Smooth muscle cell (in vitro differentiated cells): ENCODE results near the gene ARF3. TPM values are rescaled to one million over a fixed set of nuclear protein-coding genes. Genes with fewer than 3 reads are reported as not detected.
A peak's percentile ranks its signal among the peaks of the same experiment; 100 is the strongest.

Experiments
- DNase-seq: peaks from one replicate; lab custom pipeline; 2025; ENCODE audit not compliant: unreplicated experiment; lab: John Stamatoyannopoulos, UW
- H2AFZ ChIP-seq: fragments of 200-600 bp; sonication (generic); 2 replicates; pipeline ENCODE4 v1.6.0; 2016; ENCODE audit warnings: antibody characterized with exemption, low read depth, mild to moderate bottlenecking
- H3F3A ChIP-seq: fragments of 200-600 bp; sonication (generic); 2 replicates; pipeline ENCODE4 v1.6.0; 2017; ENCODE audit warnings: antibody characterized with exemption, low read depth
- H3K27ac ChIP-seq: fragments of 200-600 bp; sonication (generic); 2 replicates; pipeline ENCODE4 v1.5.1; 2016; ENCODE audit warnings: low read depth, mild to moderate bottlenecking
- H3K27me3 ChIP-seq: fragments of 200-600 bp; sonication (generic); 2 replicates; pipeline ENCODE4 v1.6.1; 2016; ENCODE audit warnings: low read depth, mild to moderate bottlenecking
- H3K36me3 ChIP-seq: fragments of 200-600 bp; sonication (generic); 2 replicates; pipeline ENCODE4 v1.5.1; 2016; ENCODE audit warnings: low read depth
- H3K4me1 ChIP-seq: fragments of 200-600 bp; sonication (generic); 2 replicates; pipeline ENCODE4 v1.5.1; 2016; ENCODE audit warnings: low read depth
- H3K4me2 ChIP-seq: fragments of 200-600 bp; sonication (generic); 2 replicates; pipeline ENCODE4 v1.6.0; 2016; ENCODE audit warnings: mild to moderate bottlenecking
- H3K4me3 ChIP-seq: fragments of 200-600 bp; sonication (generic); 2 replicates; pipeline ENCODE4 v1.5.1; 2016; ENCODE audit warnings: mild to moderate bottlenecking
- H3K79me2 ChIP-seq: fragments of 200-600 bp; sonication (generic); 2 replicates; pipeline ENCODE4 v1.6.0; 2016; ENCODE audit warnings: low read depth, mild to moderate bottlenecking
- H3K9ac ChIP-seq: fragments of 200-600 bp; sonication (generic); 2 replicates; pipeline ENCODE4 v1.6.0; 2016; ENCODE audit warnings: low read depth
- H3K9me3 ChIP-seq: fragments of 200-600 bp; sonication (generic); replicated peaks from 2 replicates; pipeline ENCODE4 v1.5.1; 2016; ENCODE audit warnings: low read depth
- H4K20me1 ChIP-seq: fragments of 200-600 bp; sonication (generic); 2 replicates; pipeline ENCODE4 v1.6.0; 2016; ENCODE audit warnings: low read depth
- CTCF ChIP-seq: fragments of 200-600 bp; sonication (generic); IDR thresholded peaks from 2 replicates; pipeline ENCODE4 v1.5.1; 2017; ENCODE audit warnings: borderline replicate concordance, mild to moderate bottlenecking, antibody characterized with exemption; ENCODE audit not compliant: insufficient read depth, poor library complexity, severe bottlenecking
- WGBS: methylation state at CpG from one replicate; pipeline ENCODE4 v1.1.7; 2016; ENCODE audit warnings: low lambda C conversion rate; 5-methylcytosine and 5-hydroxymethylcytosine counted together
- polyA plus RNA-seq: library from polyadenylated mRNA; unstranded; fragments of >200 nt; fragmentation: Nextera tagmentation; extraction: Ambion mirVana; gene quantifications from 2 replicates; pipeline ENCODE4 v1.2.1, GENCODE V29; 2016
- total RNA-seq: library from RNA; depleted of rRNA; stranded (reverse); fragments of >200 nt; gene quantifications from 2 replicates; pipeline ENCODE4 v1.2.3, GENCODE V29; 2014

The ARF3 gene
- total and polyA plus RNA-seq, 2 experiments from 2014 or later, result 59.9 to 67.7 TPM

GRCh38 chr12:48998497-48999353 lies 41.4 kb upstream of the ARF3 start:
- H3K9ac ChIP-seq, result no peak overlapping the region
- H3K27me3 ChIP-seq, result peaks cover 44% of the 10 kb centered on the region
- H2AFZ ChIP-seq, result no peak overlapping the region

GRCh38 chr12:48997719-48998496 lies 40.6 kb upstream of the ARF3 start:
- peaks cover 44% of the 10 kb centered on the region for H3K27me3 ChIP-seq
- H3K27ac ChIP-seq, result no peak overlapping the region
- peaks cover 15% of the 10 kb centered on the region for H4K20me1 ChIP-seq
- TF ChIP-seq CTCF, result no peak
- H3K4me1 ChIP-seq, result peaks cover 11% of the 10 kb centered on the region
- WGBS, result 1% methylated on average over 40 of the region's 57 CpGs
- no peak for DNase-seq
- H3K36me3 ChIP-seq, result peaks cover 5% of the 10 kb centered on the region
- peaks cover 6% of the 10 kb centered on the region for H3F3A ChIP-seq
- peak overlapping the region; percentile 56 for H3K4me3 ChIP-seq
- H3K9ac ChIP-seq, result no peak overlapping the region
- peak overlapping the region; percentile 94 for H3K4me2 ChIP-seq
- no peaks in the 10 kb centered on the region for H3K79me2 ChIP-seq
- H2AFZ ChIP-seq, result no peak overlapping the region
- no peaks in the 10 kb centered on the region for H3K9me3 ChIP-seq

More at GRCh38 chr12:48998497-48999353, 41.4 kb upstream of the ARF3 start:
- DNase-seq, result no peak
- no peaks in the 10 kb centered on the region for H3K79me2 ChIP-seq
- 5% methylated on average over 40 of the region's 48 CpGs for WGBS
- peaks cover 15% of the 10 kb centered on the region for H4K20me1 ChIP-seq
- peak overlapping the region; percentile 56 for H3K4me3 ChIP-seq
- no peak for TF ChIP-seq CTCF
- peaks cover 5% of the 10 kb centered on the region for H3K36me3 ChIP-seq
- peaks cover 11% of the 10 kb centered on the region for H3K4me1 ChIP-seq
- H3F3A ChIP-seq, result peaks cover 6% of the 10 kb centered on the region
- H3K9me3 ChIP-seq, result no peaks in the 10 kb centered on the region
- H3K27ac ChIP-seq, result no peak overlapping the region
- peak overlapping the region; percentile 94 for H3K4me2 ChIP-seq

GRCh38 chr12:48996794-48997718 lies 39.8 kb upstream of the ARF3 start:
- peaks cover 15% of the 10 kb centered on the region for H4K20me1 ChIP-seq
- no peaks in the 10 kb centered on the region for H3K79me2 ChIP-seq
- H3K4me1 ChIP-seq, result peaks cover 11% of the 10 kb centered on the region
- H3K27ac ChIP-seq, result no peak overlapping the region
- H2AFZ ChIP-seq, result peak overlapping the region; percentile 49
- WGBS, result 12% methylated on average over 43 of the region's 71 CpGs
- TF ChIP-seq CTCF, result peak; percentile 60
- peak overlapping the region; percentile 94 for H3K4me2 ChIP-seq
- peaks cover 44% of the 10 kb centered on the region for H3K27me3 ChIP-seq
- H3K9me3 ChIP-seq, result no peaks in the 10 kb centered on the region
- peaks cover 6% of the 10 kb centered on the region for H3F3A ChIP-seq
- H3K36me3 ChIP-seq, result peaks cover 1% of the 10 kb centered on the region
- DNase-seq, result peak; percentile 40
- H3K4me3 ChIP-seq, result peak overlapping the region; percentile 56
- H3K9ac ChIP-seq, result no peak overlapping the region
